Measurements from ENCODE around the gene ARHGAP31.
"Not testable (repeated sequence)": the region's sequence is repeated elsewhere in the genome, so short reads cannot be mapped to it uniquely, and the experiment has no call there.

The ARHGAP31 gene

GRCh38 chr3:119295816-119296726, 1.9 kb downstream of the ARHGAP31 start:
- DNase-seq = peak; percentile 72

GRCh38 chr3:119296727-119297122, 2.5 kb downstream of the ARHGAP31 start:
- peak; percentile 55 for DNase-seq

- peak; percentile 77 for DNase-seq
These were observed 3.0 kb downstream of the ARHGAP31 start for GRCh38 chr3:119297169-119297568.

GRCh38 chr3:119298565-119298941, 4.4 kb downstream of the ARHGAP31 start:
- DNase-seq = no peak

GRCh38 chr3:119300991-119301391, 6.8 kb downstream of the ARHGAP31 start:
- DNase-seq = no peak

- no peak for DNase-seq
These were observed 7.5 kb downstream of the ARHGAP31 start for GRCh38 chr3:119301662-119302061.

- peak; percentile 57 for DNase-seq
These were observed 8.7 kb downstream of the ARHGAP31 start for GRCh38 chr3:119302697-119303551.

GRCh38 chr3:119304201-119304713, 10.1 kb downstream of the ARHGAP31 start:
- DNase-seq = peak; percentile 88

- DNase-seq = peak; percentile 74
These were observed 11.1 kb downstream of the ARHGAP31 start for GRCh38 chr3:119305286-119305685.

GRCh38 chr3:119306378-119306777, 12.2 kb downstream of the ARHGAP31 start:
- DNase-seq = not testable (repeated sequence)

GRCh38 chr3:119308355-119308754, 14.2 kb downstream of the ARHGAP31 start:
- peak; percentile 58 for DNase-seq

- peak; percentile 51 for DNase-seq
These were observed 15.4 kb downstream of the ARHGAP31 start for GRCh38 chr3:119309591-119309990.

- DNase-seq = peak; percentile 100
These were observed 15.9 kb downstream of the ARHGAP31 start for GRCh38 chr3:119310071-119310470.

- DNase-seq = peak; percentile 93
These were observed 17.1 kb downstream of the ARHGAP31 start for GRCh38 chr3:119311081-119311925.

- no peak for DNase-seq
These were observed 19.3 kb downstream of the ARHGAP31 start for GRCh38 chr3:119313461-119313860.

- DNase-seq = no peak
These were observed 20.6 kb downstream of the ARHGAP31 start for GRCh38 chr3:119314821-119315220.

- DNase-seq = no peak
These were observed 21.6 kb downstream of the ARHGAP31 start for GRCh38 chr3:119315600-119316312.

- no peak for DNase-seq
These were observed 22.1 kb downstream of the ARHGAP31 start for GRCh38 chr3:119316313-119316670.

- DNase-seq = peak; percentile 93
These were observed 24.7 kb downstream of the ARHGAP31 start for GRCh38 chr3:119318876-119319275.

GRCh38 chr3:119319311-119319710, 25.1 kb downstream of the ARHGAP31 start:
- DNase-seq = no peak

GRCh38 chr3:119320785-119321184, 26.6 kb downstream of the ARHGAP31 start:
- DNase-seq = not testable (repeated sequence)

Measured in fibroblast of upper back skin (primary cell).